Nephron (organoid): ENCODE measurements around the gene CEP126.
A peak's percentile ranks its signal among the peaks of the same experiment; 100 is the strongest.

Experiments used
- H3K27ac Mint-ChIP-seq, 3 experiments: 2 replicates each; pipeline ENCODE4 v1.8.0; 2020; ENCODE audit warnings: mixed read lengths in 3 of 3, mild to moderate bottlenecking in 2 of 3, moderate library complexity in 1 of 3
- H3K27me3 Mint-ChIP-seq: 2 replicates; pipeline ENCODE4 v1.8.0; 2021; ENCODE audit warnings: low read depth, mild to moderate bottlenecking, moderate library complexity, mixed read lengths
- H3K36me3 Mint-ChIP-seq: 2 replicates; pipeline ENCODE4 v1.8.0; 2020; ENCODE audit warnings: low read depth, mixed read lengths
- H3K4me1 Mint-ChIP-seq: 2 replicates; pipeline ENCODE4 v1.8.0; 2020; ENCODE audit warnings: mixed read lengths
- H3K4me3 Mint-ChIP-seq, 3 experiments: 2 replicates each; pipeline ENCODE4 v1.8.0; 2020; ENCODE audit warnings: mild to moderate bottlenecking in 3 of 3, mixed read lengths in 3 of 3, moderate library complexity in 2 of 3
- H3K9me3 Mint-ChIP-seq: 2 replicates; pipeline ENCODE4 v1.8.0; 2020; ENCODE audit warnings: mixed read lengths
- TF ChIP-seq, protein P1 (sequence below), 3 experiments: fragments of 200-600 bp; sonication (generic); IDR thresholded peaks; one replicate each; pipeline ENCODE4 v1.5.0; 2021; ENCODE audit warnings: antibody characterized with exemption in 3 of 3; ENCODE audit not compliant: unreplicated experiment in 3 of 3

The CEP126 gene

DNA sequence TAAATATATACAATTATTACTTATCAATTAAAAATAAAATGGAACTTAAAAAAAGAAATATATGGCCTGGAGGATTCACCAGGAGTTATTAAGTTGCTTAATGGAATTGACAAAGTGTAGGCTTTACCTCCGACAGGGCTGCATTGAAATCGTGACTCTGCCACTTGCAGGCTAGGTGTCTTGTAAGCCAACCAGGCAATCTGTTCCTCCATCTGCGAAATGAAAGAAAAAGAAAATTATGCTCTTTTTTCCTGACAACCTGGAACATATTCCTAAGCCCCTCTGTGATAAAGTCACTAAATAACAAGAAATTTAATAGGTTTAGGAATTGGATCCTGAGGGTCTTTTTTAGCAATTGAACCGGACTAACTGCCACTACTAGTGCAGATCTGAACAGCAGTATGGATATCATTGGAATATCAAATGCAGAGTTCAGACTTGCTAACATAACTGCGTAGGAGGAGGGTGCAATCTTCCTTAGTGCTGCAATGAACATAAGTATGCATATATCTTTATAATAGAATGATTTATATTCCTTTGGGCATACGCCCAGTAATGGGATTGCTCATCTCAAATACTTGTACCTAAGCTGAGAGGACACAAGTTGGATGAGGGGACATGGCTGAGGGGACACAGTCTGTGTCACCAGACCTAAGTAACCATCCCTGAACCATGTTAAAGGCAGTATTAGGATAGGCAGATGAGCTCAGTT, 42.5 kb upstream of the CEP126 start:
- TF ChIP-seq, protein P1, sequence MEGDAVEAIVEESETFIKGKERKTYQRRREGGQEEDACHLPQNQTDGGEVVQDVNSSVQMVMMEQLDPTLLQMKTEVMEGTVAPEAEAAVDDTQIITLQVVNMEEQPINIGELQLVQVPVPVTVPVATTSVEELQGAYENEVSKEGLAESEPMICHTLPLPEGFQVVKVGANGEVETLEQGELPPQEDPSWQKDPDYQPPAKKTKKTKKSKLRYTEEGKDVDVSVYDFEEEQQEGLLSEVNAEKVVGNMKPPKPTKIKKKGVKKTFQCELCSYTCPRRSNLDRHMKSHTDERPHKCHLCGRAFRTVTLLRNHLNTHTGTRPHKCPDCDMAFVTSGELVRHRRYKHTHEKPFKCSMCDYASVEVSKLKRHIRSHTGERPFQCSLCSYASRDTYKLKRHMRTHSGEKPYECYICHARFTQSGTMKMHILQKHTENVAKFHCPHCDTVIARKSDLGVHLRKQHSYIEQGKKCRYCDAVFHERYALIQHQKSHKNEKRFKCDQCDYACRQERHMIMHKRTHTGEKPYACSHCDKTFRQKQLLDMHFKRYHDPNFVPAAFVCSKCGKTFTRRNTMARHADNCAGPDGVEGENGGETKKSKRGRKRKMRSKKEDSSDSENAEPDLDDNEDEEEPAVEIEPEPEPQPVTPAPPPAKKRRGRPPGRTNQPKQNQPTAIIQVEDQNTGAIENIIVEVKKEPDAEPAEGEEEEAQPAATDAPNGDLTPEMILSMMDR (IDR thresholded peaks at IDR 0.05; ENCODE audit: unreplicated experiment in 3 of 3) = no peak
- Mint-ChIP-seq H3K27ac (no peak overlapping the region), H3K36me3 (no peaks in the 10 kb centered on the region), H3K4me1 (no peaks in the 10 kb centered on the region), H3K9me3 (no peaks in the 10 kb centered on the region), H3K27me3 (no peaks in the 10 kb centered on the region), H3K4me3 (no peak overlapping the region)

DNA sequence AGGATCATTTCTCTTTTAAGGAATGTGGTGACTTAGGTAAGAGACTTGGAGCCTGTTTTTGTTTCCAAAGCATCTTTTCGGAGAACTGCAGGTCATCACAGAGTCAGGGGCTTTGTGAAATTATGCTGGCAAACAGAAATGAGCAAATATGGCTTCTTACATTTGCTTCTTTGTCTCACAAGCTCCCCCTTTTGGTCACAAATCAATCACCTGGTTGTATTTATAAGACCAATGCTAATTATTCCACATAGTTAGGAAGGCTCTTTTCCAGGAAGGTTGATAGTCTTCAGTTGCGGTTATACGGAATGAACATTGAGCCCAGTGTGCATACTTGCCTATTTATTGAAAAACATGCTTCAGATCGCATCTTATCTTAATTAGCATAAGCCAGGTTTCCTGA, 34.6 kb upstream of the CEP126 start:
- Mint-ChIP-seq H3K9me3 (no peaks in the 10 kb centered on the region), H3K27me3 (no peaks in the 10 kb centered on the region), H3K4me3 (no peak overlapping the region), H3K27ac (peak overlapping the region in 2 of 3 experiments; percentile 59 to 80), H3K36me3 (no peaks in the 10 kb centered on the region), H3K4me1 (no peaks in the 10 kb centered on the region)
- TF ChIP-seq, protein P1 (IDR thresholded peaks at IDR 0.05; ENCODE audit: unreplicated experiment in 3 of 3) = peak in 2 of 3 experiments; percentile 17 to 23

DNA sequence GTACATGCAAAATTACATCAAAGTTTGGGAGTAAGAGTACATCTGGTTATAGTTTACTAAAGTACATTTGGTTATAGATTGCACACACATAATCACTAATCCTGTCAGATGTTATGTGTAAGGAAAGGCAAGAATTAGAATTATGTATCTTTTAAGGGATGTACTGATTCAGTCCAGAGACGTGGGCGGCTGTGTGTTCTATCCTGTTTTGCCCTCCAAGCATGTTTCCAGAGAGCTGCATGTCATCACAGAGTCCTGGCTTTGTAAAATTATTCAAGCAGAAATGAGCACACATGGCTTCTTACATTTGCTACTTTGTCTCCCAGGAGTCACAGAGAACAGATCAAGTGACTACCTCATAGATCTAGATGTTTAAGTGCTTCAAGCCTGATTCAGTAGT, 33.2 kb upstream of the CEP126 start:
- Mint-ChIP-seq H3K4me1 (no peaks in the 10 kb centered on the region), H3K27ac (no peak overlapping the region), H3K4me3 (no peak overlapping the region), H3K9me3 (no peaks in the 10 kb centered on the region), H3K36me3 (no peaks in the 10 kb centered on the region), H3K27me3 (no peaks in the 10 kb centered on the region)
- TF ChIP-seq, protein P1 (IDR thresholded peaks at IDR 0.05; ENCODE audit: unreplicated experiment in 3 of 3) = no peak

DNA sequence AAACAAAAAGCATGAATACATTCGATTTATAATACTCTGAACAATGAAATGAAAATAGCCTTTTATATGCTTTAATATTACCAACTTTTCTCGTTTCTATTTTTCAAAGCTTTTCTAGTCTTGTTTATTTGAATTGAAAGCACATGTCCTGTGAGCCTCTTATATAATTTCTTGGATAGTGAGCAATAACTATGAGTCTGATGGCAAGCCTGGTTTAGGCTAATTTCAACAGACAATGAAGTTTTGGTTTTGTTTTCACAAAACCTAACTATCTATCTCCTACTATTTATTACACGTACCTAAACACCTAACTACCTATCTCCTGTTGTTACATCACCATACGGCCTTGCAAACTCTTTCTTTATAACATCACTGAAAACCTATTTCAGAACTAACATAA, 29.2 kb upstream of the CEP126 start:
- TF ChIP-seq, protein P1 (IDR thresholded peaks at IDR 0.05; ENCODE audit: unreplicated experiment in 3 of 3) = no peak
- Mint-ChIP-seq H3K4me3 (no peak overlapping the region), H3K27me3 (no peaks in the 10 kb centered on the region), H3K36me3 (no peaks in the 10 kb centered on the region), H3K27ac (no peak overlapping the region), H3K4me1 (no peaks in the 10 kb centered on the region), H3K9me3 (no peaks in the 10 kb centered on the region)

DNA sequence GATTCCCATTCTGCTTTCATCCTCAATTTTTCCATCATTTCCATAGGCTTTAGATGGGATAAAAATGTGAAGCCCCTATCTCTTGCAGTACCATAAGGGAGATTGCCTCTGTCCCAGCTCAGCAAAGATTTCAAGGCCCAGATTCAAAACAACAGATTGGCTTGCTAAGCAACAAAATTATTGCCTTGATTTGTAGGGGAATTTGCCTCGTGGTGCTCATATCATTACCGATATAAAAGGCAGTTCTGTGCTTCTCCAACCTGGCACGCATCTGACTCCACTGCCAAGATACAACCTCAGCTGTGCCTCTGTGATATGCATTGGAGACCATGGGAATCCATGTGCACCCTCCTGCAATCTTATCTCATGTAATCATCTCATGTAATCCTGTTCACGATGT, 25.0 kb upstream of the CEP126 start:
- TF ChIP-seq, protein P1 (IDR thresholded peaks at IDR 0.05; ENCODE audit: unreplicated experiment in 3 of 3) = no peak
- H3K36me3 Mint-ChIP-seq = no peaks in the 10 kb centered on the region
- H3K27me3 Mint-ChIP-seq = no peaks in the 10 kb centered on the region
- H3K4me3 Mint-ChIP-seq = no peak overlapping the region
- no peak overlapping the region for H3K27ac Mint-ChIP-seq
- H3K4me1 Mint-ChIP-seq = no peaks in the 10 kb centered on the region
- H3K9me3 Mint-ChIP-seq = no peaks in the 10 kb centered on the region

DNA sequence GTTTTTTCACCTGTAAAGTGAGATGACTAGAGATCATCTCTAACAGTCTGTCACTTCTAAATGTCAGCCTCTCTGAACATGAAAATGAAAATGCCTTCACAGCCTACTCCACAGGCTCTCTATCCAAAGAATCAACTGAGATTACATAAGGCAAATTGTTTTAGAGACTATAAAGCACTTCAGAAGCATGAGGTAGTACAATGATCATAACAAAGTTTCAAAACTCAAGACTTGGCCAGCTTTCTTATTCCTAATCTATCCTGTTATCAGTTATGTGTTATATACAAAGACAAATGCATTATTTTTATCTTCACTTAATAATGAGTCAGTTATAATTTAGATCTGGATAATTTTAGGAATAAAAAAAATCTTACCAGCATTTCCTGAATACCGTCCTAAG, 20.3 kb upstream of the CEP126 start:
- TF ChIP-seq, protein P1 (IDR thresholded peaks at IDR 0.05; ENCODE audit: unreplicated experiment in 3 of 3) = no peak
- Mint-ChIP-seq H3K9me3 (no peaks in the 10 kb centered on the region), H3K4me3 (no peak overlapping the region), H3K36me3 (no peaks in the 10 kb centered on the region), H3K4me1 (no peaks in the 10 kb centered on the region), H3K27me3 (peaks cover 4% of the 10 kb centered on the region), H3K27ac (no peak overlapping the region)
